HL-60/S4 (cell line): ENCODE measurements around the gene SOBP.

Experiments
- in situ Hi-C: fragments of 300-500 bp; cut with MboI; formaldehyde crosslinking; loops from 2 replicates; pipeline ENCODE4 v1.14.3; 2022; ENCODE audit warnings: low sequenced_read_pairs

Gene SOBP

DNA sequence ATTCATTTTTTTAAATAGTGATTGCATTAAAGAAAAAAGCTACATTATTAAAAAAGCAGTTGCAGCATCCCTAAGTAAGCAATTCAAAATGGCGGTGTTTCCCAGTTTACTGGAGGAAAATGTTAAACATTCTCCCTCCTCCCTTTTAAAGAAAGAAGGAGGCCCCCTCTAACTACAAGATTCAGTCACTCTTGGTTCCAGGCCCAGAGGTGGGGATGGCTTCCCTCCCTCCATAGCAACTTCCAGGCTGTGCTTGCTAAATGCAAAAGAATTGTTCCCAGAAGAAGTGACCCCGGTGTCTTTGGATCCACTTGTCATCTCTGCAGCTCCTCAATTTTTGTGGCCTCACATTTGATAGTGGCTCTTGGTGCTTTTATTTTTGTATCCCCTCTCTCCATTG is 165.9 kb downstream of the SOBP start:
- in situ Hi-C loops: loop anchor here (25.0 kb wide), 1 partner anchor 519 kb away; no protein-coding TSS in a partner anchor

DNA sequence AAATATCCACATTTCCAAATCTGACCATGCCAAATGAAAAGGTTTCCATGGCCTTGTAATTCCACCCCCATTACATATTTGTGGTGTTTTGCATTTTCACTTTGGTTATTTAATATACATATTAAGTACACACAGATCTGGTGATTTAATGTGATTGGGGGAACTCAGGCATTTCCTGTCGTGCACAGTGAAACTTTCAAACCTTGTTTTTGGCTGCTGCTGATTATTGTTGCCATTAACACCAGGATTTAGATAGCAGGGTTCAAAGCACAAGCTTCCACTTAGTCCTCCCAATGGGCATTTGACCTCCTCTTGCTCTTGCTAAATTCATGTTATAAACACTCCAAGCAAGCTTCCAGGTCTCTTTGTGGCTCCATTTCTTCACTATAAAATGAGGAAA is 166.5 kb downstream of the SOBP start:
- in situ Hi-C loops: loop anchor here (25.0 kb wide), 1 partner anchor 519 kb away; no protein-coding TSS in a partner anchor

DNA sequence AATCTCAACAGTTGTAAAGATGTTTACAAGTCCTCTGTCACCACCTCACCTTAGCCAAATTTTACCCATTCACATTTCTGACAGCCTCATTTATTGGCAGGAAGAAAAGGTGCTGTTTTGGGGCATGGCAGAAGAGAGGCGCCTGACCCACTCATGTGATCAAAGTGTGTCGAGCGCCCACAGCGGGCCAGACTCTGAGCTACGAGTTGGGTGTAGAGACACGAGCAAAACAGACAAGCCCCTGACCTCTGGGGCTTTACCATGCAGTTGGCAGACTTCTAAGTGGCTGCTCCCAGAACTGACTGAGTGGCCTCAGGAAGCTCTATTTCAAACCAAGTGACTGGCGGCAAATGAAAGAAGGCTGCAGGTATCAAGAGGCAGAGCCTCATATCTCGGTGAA is 167.0 kb downstream of the SOBP start:
- in situ Hi-C loops: loop anchor here (25.0 kb wide), 1 partner anchor 520 kb away; no protein-coding TSS in a partner anchor

DNA sequence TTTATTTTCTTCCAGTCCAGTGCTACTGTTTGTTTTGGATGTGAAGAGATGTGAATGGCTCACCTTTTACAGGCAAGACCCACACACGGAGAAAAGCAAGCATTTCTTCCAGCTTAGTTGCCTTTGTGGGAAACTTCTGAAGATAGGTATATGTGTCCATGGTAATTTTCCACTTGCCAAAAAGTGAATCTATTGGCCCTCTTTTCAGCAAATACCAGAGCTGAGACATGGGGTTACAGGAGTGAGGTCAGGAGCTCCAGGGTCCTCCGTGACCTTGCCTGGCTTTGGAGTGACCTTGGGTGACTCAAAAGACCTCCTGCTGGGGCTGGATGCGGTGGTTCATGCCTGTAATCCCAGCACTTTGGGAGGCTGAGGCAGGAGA is 167.4 kb downstream of the SOBP start:
- in situ Hi-C loops: loop anchor here (25.0 kb wide), 1 partner anchor 520 kb away; no protein-coding TSS in a partner anchor

DNA sequence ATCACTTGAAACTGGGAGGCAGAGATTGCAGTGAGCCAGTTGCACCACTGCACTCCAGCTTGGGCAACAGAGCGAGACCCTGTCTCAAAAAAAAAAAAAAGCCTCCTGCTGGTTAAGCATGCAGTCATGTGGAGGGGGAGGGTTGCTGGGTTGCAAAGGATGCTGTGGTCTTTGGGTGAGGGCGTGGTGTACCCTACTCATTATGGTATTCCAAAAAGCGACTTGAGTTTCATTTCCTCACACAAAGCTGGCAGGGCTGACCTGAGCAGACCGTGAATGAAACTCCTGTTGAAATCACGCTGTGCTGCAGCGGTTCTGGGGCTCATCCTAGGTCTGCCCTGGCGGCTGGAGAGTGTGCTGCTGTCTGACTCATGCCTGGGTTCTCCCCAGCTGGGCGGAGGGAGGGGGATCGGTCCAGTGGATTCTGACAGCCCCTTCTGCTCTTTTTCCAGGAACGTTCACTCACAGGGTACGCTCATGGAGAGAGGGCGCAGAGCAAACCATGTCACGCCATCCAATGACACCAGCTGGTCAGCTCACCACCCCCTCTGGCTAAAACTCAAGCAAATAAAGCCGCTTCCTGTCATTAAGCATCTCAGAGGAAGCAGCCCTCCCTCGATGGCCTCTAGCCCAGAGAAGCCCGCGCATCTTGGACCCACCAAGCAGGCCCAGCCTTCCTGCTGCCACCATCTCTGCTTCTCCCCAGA is 168.0 kb downstream of the SOBP start:
- in situ Hi-C loops: loop anchor here (25.0 kb wide), 1 partner anchor 521 kb away; no protein-coding TSS in a partner anchor

DNA sequence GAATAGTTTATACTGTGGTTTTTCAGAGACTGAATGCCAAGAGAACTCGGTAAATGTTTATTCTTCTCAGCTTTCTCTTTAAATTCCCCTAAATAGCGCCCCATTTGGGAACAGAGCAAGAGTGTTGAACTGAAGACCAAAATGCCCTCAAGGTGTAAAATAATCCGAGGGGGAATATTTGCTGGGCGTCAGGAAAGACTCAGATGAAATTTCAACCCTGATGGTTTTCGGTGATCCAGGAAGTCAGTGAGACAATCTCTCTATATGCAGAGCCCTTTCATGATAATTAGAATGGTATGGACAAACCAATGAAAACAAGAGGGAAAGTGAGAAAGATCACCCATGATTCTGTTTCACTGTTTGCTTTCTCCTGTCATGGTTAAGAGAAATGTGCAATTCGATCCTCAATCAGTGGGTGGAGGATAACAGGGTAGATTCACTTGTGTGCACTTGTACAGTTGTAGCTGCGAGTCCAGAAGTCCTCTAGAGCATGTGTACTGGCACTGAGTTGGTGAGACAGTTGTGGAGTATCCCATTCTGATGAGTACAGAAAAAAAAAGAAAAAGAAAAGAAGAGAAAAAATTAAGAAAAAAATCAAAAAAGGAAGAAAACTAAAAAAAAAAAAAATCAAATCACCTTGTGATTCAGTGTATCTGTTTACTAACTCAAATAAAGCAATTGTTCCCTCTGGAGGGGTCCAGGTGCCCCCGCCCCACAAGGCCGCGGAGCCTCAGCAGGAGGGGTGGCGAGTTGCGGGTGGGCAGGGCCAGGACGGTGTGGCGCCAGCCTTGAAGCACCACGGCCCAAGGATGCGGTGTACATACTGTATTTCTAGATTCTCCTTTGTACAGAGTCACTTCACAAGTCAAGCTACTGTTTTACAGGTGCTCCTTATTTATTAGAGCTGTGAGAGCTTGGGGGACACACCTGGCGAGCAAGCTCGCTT is 169.3 kb downstream of the SOBP start:
- in situ Hi-C loops: loop anchor here (25.0 kb wide), 1 partner anchor 522 kb away; no protein-coding TSS in a partner anchor

DNA sequence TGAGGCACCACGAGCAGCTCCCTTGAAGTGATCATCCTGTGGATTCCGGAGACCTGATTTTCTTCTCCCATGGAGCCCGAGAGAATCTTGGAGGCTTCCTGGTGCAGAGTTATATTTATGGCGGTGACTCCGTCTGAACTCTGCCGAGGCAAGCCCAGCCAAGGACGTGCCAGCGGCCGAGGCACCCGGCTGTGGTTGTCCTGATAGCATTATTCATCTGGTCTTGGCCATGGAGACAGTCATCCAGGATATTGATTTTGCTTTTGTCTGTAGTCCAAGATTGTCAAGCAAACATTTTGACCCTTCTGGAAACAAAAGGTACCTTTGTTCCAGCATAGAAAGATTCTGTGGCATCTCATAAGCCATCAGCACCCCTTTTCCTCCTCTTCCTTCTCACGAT is 170.9 kb downstream of the SOBP start:
- in situ Hi-C loops: loop anchor here (25.0 kb wide), 1 partner anchor 524 kb away; no protein-coding TSS in a partner anchor

DNA sequence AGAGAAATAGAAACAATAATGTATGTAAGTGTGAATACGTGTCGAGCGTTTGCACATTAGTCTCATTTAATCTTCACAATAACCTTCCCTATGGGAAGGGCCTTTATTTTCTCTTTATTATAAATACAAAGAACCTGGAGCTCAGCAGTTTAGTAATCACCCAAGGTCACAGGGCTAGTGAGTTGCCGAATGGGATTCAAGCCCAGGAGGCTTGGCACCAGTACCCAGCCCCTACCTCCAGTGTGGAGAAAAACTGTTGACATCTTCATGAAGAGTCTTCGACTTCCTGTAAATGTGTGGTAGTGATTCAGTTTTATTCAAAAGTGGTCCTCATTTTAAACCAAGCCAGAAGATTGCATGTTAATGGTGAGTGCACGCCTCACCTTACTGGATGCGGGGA is 171.4 kb downstream of the SOBP start:
- in situ Hi-C loops: loop anchor here (25.0 kb wide), 1 partner anchor 524 kb away; no protein-coding TSS in a partner anchor

DNA sequence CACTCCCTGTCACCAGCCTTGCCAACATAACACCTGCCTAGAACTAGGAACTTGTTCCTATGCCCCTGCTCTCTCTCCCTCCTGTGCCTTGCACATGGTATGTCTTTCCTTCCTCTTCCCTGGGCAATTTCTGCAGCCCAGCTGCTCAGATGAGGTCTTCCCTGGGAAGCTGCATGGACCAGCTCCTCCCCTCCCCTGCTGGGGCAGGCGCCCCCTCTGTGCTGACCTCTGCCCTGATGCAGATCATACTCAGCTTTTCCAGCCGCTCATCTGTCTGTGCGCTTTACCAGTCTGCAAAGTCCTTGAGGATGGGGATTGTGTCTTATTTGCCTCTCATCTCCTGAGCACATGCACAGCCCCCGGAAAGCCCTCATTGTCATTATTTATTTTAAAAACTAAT is 172.4 kb downstream of the SOBP start:
- in situ Hi-C loops: loop anchor here (25.0 kb wide), 1 partner anchor 525 kb away; no protein-coding TSS in a partner anchor

DNA sequence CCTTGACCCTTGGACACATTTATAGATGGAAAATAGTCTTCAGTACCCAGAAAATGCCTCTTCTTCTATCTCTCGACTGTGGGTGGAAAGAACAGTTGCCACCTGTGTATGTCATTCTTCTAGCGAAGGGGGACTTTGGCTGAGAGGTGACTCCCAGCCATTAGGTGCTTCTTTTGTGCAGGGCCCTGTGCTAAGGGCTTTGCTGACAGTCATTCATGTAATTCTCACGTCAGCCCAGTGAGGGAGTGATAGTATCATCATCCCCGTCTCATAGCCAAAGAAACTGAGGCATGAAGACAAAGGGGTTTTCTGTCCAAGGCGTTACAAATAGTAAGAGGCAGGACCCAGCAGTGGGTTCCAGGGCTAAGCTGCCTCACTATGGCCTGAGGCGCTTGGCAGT is 173.4 kb downstream of the SOBP start:
- in situ Hi-C loops: loop anchor here (25.0 kb wide), 1 partner anchor 526 kb away; no protein-coding TSS in a partner anchor

DNA sequence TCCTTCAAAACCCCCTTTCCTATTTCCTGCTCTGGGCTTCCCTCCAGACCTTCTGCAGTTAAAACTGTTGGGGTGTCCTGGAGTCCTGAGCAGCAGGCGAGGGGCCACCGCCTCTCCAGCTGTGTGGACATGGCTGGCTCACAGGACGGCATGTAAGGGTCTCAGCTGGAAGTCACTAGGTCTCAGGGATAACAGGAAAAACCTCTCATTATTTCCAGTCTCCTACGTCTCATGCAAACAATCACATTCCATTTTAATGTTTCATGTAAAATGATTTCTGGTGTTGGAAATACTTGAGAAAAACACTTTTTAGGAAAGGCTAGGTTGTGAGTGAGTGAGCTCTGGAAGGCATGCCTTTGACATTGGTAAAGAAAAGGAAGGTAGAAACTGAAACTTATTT is 175.5 kb downstream of the SOBP start:
- in situ Hi-C loops: loop anchor here (25.0 kb wide), 1 partner anchor 528 kb away; no protein-coding TSS in a partner anchor

DNA sequence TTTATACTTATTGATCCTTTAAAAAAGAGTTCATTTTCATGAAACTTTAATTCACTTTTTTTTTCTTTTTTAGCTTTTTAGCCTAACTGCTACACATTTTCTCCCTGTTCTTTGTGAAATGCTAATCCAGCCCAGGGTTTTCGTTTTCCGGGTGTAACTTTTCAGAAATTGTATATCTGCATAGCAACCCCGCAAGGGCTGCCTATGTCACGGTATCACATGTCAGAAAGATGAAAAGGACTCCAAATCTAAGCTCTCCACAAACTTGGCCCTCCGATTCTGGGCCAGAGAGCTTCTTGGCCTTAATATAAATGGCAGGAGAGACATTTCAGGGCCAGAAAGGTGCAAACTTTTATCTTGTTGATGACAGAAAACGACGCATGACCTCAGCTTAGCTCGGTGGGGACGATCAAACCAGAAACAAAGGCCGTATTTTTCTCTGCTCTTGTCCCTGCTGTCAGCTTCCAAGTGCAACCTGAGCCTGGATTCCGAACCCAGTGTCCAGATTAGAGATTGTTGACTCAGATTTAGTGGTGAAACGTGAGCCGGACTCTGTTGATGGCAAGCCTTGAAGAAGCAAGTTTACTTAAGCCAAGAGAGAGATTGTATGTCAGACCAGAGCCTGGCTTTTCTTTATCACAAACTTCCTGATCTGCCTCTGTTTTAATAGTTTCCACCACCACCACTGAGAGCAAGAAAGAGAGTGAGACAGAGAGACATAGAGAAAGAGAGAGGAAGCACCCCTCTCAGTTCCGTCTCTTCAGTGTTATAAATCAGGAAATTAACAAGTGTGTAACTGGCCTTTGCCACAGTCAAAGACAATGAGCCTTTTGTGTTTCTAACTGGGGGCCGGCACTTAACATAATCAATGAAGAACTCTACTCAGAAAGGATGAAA is 176.4 kb downstream of the SOBP start:
- in situ Hi-C loops: loop anchor here (25.0 kb wide), 1 partner anchor 529 kb away; no protein-coding TSS in a partner anchor

DNA sequence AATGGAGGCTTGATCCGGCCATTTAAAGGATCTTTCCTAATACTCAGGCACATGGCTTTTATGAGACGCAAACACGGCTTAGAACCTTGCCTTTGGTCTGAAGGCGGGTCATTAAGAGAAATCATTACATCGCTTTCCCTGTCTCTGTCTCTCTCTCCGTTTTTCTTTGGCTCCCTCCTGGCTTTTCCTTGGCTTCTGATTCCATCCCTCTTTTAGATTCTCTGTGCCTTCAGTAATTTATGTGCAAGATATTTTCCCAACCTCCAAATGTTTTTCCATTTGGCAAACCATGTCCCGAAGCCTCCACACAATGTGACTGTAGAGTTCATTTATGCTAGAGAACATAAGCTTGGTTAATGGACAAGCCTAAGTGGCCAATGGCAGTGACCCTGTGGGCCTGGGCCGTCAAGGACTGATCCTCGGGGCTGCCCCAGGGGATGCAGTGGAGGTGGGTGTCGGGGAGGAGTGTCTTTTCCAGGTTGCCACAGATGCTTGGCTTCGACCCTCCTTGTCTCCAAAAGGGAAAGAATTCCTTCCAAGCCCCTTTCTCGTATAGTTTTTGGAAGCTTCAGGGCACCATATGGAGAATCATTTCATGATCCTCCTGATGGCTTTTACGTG is 177.2 kb downstream of the SOBP start:
- in situ Hi-C loops: loop anchor here (25.0 kb wide), 1 partner anchor 530 kb away; no protein-coding TSS in a partner anchor

DNA sequence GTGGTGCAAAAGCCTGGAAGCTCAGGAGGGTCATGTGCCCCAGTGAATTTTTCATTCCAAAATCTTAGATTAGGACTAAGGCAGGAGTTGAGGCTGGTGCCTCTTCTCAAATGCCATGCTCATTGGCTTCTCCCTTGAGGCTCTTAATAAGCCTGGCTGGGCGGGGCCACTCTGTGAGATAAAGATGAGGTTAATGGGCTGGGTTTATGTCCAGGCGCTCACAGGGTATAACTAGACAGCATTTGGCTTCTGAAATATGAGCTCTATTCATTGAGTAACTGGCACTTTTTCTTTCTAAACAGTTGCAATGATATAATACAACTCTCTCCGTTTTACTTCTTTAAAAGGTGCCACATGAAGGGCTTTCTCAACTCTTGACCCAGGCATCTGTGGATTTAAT is 177.9 kb downstream of the SOBP start:
- in situ Hi-C loops: loop anchor here (25.0 kb wide), 1 partner anchor 530 kb away; no protein-coding TSS in a partner anchor

DNA sequence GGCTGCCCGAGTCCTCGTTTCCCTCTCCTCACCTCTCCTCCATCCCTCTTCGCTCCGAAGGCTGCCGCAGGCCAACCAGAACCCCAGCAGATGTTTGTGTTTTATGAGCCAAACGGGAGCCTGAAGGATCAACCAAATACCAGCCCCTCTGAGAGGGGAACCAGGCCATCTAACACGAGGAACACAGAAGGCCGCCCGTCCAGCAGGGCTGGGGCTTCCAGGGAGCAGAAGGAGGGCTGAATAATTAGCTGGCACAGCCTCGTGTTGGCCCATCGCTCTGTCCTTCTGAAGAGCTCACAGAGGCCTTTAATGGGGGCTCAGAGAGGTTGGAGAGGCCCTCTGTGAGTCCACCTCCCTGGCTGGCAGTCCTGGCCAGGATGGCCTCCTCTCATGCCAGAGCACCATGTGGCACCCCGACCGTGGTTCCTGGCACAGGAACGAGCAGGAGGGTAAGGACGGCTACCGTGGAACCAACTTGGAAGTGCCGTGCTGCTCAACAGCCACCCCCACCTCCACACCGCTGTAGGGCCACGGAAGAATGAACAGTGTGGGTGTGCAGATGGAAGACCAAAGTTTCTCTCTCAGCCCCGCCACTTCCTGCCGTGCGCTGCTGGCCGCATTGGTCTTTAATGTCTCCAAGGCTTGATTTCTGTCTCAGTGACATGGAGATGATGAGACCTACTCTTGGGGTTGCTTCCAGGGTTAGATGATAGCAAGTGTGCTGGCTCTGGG is 179.0 kb downstream of the SOBP start:
- in situ Hi-C loops: loop anchor here (25.0 kb wide), 1 partner anchor 532 kb away; no protein-coding TSS in a partner anchor

DNA sequence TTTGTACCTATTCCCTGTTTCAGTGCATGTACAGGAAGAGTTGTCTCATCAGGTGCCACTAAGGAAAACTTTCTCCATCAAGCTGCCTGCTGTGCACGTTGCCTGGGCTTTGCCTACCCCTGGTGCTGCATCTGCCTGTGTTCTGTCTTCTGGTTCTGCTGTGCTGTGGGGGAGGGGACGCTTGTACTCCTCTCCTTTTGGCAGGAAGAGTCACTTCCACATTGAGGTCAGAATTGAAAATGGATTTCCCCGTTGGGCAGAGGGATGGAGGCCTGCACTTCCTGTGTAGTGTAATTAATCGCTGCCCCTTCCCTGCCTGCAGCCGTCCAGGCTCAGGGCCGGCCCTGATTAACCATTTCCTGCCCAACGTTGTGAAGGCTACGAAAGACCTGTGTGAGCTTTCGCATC is 180.9 kb downstream of the SOBP start:
- in situ Hi-C loops: loop anchor here (25.0 kb wide), 1 partner anchor 533 kb away; no protein-coding TSS in a partner anchor

DNA sequence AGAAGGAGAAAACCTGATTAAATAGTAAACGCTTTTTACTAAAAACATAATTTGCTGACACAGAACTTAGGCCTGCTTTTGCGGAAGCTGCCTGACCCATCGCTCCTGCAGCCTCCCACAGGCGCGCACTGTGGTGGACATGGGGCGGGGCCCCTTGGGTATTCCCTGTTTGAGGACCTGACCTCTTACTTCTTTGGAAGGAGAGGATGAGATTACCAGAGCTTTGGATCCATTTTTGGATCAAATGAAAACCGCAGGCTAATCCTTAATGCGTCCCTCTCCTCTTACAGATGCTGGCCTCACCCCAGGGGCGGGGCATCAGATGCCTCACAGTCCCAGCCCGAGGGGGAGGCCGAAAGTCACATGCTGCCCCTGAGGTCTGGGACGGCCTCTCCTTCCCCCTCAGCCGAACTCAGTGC is 183.2 kb downstream of the SOBP start:
- in situ Hi-C loops: loop anchor here (25.0 kb wide), 1 partner anchor 536 kb away; no protein-coding TSS in a partner anchor

DNA sequence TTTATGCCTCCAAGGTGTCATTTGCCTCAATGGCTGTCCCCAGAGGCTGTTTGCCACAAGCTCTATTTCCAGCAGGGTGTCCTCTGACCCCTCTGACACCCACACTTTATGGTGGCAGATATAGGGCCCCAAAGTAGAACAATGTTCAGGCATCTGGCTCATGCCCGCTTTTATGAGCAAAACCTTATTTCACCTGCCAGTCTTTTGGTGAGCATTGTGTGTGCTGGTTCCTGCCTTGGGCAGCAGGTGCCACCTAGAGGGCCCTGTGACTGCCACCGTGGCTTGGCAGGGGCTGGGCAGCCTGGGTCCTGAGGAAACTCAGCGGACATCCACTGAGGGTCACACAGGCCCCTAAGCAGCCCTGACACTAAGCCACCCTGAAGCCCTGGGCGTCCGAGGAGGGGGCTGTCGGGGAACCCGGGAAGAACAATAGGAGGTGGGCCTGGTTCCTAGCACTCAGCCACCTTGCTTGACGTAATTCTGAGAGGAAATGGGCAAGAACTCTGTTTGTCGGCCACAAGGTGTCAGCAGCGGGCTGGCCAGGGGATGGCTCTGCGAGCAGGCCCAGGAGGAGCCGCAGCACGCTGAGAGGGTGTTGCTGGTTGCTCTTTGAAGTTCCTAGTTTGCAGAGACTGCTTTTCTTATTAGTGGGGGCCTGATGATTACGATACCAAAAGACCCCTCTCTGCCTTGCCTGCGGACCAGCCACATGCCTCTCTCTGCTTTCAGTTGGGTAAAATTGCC is 185.2 kb downstream of the SOBP start:
- in situ Hi-C loops: loop anchor here (25.0 kb wide), 2 partner anchors 538 to 837 kb away; no protein-coding TSS in a partner anchor
